Epithelial cell of esophagus (primary cell): ENCODE results near the gene MAPK13.

Experiments used
- DNase-seq: peaks from one replicate; pipeline ENCODE4 v3.0.0; 2010; ENCODE audit warnings: low read depth
- H3K4me3 ChIP-seq: 2 replicates; pipeline ENCODE4 v1.5.1; 2011; ENCODE audit warnings: mild to moderate bottlenecking, low read length, control low read depth
- TF ChIP-seq, protein P1 (sequence below): IDR thresholded peaks from 2 replicates; pipeline ENCODE4 v1.5.1; 2011; ENCODE audit warnings: low read depth, mild to moderate bottlenecking, low read length, control low read depth, inconsistent platforms; ENCODE audit not compliant: insufficient read depth; ENCODE audit errors: missing control alignments

MAPK13 gene

DNA sequence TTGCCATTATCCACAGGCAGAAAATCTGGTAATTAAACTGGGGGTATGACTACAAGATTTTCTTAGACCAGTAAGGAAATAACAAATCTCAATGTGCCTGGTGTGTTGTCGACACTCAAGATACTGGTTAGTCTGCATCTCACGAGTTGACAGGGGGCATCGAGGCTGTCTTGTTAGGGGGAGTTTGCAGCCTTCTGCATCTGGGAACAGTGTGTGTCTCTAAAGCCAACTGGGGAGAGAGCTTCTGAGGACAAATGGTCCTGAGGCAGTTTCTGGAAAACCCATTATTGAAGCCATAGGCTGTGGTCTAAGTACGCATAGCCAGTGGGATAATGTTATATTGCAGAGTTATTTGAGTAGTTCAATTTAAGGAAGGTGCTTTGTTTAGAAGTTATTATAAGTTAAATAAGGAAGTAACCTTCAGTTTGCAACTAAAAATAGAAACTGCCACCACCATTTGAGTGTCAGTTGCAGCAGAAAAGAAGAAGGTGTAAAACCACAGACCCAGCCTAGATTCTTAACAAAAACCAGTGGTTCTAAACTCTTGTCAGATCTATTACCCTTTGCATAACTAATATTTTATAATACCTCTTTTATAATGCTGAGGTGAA lies 15.4 kb upstream of the MAPK13 start:
- DNase-seq, result no peak
- TF ChIP-seq, protein P1, sequence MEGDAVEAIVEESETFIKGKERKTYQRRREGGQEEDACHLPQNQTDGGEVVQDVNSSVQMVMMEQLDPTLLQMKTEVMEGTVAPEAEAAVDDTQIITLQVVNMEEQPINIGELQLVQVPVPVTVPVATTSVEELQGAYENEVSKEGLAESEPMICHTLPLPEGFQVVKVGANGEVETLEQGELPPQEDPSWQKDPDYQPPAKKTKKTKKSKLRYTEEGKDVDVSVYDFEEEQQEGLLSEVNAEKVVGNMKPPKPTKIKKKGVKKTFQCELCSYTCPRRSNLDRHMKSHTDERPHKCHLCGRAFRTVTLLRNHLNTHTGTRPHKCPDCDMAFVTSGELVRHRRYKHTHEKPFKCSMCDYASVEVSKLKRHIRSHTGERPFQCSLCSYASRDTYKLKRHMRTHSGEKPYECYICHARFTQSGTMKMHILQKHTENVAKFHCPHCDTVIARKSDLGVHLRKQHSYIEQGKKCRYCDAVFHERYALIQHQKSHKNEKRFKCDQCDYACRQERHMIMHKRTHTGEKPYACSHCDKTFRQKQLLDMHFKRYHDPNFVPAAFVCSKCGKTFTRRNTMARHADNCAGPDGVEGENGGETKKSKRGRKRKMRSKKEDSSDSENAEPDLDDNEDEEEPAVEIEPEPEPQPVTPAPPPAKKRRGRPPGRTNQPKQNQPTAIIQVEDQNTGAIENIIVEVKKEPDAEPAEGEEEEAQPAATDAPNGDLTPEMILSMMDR, result no peak
- no peak overlapping the region for H3K4me3 ChIP-seq

DNA sequence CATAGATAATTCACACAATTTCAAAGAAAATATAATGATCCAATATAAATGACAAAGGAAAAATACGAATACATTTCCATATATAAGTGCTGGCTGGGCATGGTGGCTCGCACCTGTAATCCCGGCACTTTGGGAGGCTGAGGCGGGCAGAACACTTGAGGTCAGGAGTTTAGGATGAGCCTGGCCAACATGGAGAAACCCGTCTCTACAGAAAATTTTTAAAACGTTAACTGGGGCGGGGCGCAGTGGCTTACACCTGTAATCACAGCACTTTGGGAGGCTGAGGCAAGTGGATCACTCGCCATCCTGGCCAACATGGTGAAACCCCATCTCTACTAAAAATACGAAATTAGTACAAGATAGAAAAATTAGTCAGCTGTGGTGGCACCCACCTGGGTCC lies 14.9 kb upstream of the MAPK13 start:
- TF ChIP-seq, protein P1, result no peak
- no peak overlapping the region for H3K4me3 ChIP-seq
- DNase-seq, result no peak

DNA sequence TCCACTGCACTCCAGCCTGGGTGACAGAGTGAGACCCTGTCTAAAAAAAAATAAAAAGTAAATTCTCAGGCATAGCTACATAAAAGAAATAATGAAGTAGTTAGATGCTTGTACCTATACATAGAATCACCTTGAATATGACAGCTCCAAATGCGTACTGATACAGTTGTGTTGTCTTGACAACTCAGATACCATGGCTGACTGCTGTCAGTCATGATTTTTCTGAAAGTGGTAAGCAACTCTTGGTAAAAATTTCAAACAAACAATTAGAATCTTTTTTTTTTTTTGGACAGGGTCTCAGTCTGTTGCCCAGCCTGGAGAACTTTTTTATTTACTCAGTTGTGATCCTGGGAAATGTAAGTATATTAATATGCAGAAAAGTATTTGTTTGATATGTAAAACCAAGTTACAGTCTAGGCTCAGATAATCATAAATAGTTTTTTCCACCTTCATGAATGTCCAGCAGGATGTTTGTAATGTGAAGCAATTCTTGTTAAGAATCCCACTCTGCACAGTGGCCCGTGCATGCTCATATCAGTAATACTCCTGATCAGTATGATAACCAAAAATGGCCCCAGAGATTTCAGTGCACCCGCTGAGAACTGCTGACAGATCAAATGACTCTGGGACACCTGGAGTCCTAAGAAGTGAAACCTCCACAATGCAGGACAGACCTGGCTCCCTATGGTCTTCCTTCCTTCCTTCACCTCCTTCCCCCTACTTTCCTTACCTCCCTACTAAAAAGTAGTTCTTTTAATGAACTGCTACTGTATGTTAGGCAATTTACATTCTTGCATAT lies 14.0 kb upstream of the MAPK13 start:
- TF ChIP-seq, protein P1, result no peak
- H3K4me3 ChIP-seq, result no peak overlapping the region
- DNase-seq, result no peak

DNA sequence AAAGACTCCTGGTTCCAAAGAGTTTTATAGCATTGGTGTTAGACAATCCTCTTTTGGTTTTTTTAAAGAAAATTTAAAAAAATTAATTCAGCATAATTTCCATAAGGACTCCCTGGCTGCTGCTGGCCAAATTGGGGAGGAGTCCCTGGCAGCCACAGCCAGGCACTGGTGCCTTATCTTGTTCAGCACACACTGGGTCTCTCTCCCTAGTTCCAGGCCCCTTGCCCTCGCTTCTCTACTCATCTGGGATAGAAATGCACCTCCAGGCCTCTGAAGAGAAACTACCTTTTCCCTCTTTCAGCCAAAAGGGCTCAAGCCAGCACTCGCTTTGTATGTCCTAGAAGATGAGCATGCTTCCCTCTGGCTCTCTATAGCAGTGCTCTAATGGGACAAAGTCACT lies 13.4 kb upstream of the MAPK13 start:
- TF ChIP-seq, protein P1, result no peak
- no peak overlapping the region for H3K4me3 ChIP-seq
- no peak for DNase-seq

DNA sequence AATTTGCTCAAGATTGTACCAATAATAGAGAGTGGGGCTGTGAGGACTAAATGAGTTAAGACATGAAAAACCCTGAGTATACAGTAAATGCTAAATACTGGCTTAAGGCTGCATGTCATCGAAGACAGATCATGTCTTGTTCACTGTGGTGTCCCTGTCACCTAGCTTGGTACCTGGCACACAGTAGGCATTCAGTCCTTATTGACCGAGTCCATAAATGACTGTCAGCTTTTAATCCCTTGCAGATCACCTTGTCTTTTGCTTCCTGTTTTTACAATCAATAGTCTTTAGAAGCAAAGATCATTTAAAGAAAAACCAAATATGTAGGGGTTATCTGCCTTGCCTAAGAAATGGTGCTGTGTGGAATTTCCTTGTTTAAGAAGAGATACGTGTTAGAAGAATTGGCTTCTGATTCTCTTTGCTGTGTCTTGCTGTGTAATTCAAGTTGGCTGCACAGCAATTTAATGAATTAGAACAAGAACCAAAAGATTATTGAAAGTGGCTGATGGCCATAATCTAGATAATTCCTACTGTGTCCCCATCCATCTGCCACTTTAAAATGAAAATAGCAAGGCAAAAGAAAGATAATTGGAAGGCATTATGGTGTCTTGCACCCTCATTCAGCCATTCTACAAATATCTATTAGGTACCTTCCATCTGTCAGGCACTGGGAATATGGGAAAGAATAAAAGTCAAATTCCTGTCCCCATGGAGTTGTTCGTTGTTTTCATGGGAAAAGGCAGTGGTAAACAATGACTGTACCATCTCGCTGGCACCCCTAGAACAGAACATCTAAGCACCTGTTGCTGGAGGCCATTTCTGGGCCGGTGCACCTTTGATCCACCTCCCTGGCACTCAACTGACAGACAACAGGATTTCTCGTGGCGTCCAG lies 12.4 kb upstream of the MAPK13 start:
- TF ChIP-seq, protein P1, result no peak
- no peak for DNase-seq
- H3K4me3 ChIP-seq, result no peak overlapping the region

DNA sequence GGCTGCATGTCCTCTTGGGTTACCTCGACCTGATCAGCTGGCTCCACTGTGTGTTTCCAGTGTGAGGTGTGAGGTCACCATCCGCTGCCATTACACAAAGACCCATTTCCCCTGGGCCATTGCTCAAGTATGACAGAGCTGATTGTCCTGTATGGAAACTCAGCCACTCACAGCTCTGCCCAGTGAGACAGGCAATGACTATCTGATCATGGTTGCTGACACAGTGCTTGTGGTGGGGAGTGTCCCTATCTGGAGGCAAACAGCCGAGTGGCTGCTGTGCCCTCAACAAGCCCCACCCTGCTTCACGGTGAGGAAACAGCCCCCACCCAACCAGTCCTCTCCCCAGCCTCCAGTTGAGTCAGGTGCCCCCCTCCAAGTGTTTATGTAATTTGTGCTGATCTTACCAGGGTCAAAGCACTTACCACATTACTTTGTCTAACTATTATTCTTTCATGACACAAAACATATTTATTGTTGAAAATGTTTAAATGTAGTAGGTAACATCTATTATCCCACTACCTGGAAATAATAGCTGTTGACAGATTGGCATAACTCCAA lies 11.7 kb upstream of the MAPK13 start:
- DNase-seq, result peak; percentile 86
- TF ChIP-seq, protein P1, result no peak
- H3K4me3 ChIP-seq, result no peak overlapping the region
